ENCODE data around the gene PDCD2L. TPM values are rescaled to one million over a fixed set of nuclear protein-coding genes. Genes with fewer than 3 reads are reported as not detected.

PDCD2L gene
- total RNA-seq, 6 experiments from 2014 or later = 8.8 to 13.3 (median 12.0) TPM

DNA sequence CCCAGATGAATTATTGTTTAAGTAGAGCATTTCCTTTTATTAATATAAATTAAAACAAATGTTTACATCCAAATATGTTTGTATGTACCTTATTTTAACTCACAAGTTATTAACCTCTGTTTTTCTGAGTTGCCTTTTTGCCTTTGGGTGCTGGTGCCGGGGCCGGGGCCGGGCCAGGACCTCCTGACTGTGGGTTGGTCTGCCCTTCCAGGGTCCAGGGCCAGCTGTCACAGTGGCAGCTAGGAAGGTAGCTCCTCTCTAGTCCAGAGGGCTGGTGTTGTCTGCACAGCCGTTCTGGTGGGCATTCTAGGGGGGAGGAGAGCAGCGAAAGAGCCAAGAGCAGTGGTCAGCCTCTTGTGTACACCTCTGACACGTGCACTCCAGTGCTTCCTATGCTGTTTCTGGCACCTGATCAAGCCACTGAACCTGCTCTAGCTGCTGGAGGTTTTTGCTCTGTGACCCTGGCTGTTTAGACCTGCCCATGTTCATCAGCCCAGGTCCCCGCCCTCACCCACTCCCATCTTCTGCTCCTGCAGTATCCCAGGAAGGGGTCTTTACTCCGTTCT is 22.0 kb downstream of the PDCD2L start:
- H3K27ac Mint-ChIP-seq = no peak overlapping the region
- H3K4me3 Mint-ChIP-seq = no peak overlapping the region
- H3K4me1 Mint-ChIP-seq (ENCODE audit: low read depth) = peaks cover 24% of the 10 kb centered on the region
- DNase-seq = no peak
- no peaks in the 10 kb centered on the region for H3K27me3 Mint-ChIP-seq (ENCODE audit: insufficient read depth)
- no peaks in the 10 kb centered on the region for H3K9me3 Mint-ChIP-seq
- H3K36me3 Mint-ChIP-seq (ENCODE audit: low read depth) = peaks cover 5% of the 10 kb centered on the region; the same call in 1 of the 2 replicates
- TF ChIP-seq, protein P1, sequence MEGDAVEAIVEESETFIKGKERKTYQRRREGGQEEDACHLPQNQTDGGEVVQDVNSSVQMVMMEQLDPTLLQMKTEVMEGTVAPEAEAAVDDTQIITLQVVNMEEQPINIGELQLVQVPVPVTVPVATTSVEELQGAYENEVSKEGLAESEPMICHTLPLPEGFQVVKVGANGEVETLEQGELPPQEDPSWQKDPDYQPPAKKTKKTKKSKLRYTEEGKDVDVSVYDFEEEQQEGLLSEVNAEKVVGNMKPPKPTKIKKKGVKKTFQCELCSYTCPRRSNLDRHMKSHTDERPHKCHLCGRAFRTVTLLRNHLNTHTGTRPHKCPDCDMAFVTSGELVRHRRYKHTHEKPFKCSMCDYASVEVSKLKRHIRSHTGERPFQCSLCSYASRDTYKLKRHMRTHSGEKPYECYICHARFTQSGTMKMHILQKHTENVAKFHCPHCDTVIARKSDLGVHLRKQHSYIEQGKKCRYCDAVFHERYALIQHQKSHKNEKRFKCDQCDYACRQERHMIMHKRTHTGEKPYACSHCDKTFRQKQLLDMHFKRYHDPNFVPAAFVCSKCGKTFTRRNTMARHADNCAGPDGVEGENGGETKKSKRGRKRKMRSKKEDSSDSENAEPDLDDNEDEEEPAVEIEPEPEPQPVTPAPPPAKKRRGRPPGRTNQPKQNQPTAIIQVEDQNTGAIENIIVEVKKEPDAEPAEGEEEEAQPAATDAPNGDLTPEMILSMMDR (IDR thresholded peaks at IDR 0.05) = no peak

DNA sequence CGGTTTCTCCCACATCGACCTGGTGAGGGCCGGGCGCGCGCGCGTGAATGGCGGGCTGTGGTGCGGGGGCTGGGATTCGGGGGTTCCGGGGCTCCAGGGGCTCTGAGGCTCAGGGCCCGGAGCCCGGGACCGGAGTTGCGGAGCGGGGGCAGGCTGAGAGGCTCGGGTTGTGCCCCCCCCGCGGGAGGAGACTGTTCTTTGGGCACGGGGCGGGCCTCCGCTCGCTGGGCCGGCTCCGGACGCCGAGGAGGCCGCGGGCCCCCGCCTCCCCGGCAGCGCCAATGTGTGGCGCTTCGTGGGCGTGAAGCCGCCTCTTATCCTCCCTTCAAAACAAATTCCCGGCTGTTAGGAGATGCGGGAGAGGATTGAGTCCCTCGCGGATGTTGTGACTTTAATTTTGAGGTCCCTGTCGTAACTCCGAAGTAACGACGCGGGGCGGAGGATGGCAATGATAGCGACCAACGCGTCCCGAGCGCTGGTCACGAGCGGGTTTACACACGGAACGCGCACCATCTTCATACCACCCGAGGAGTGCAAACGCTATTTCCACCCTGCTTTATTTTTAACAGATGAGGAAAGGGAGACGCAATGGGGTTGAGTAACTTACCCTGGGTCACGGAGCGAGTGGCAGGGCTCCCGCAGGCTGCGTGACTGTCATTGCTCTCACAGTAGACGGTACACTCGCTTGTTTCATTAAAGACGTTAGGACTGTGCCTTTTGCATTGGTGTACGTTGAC is 24.5 kb downstream of the PDCD2L start:
- peak overlapping the region; percentile 100 for H3K4me3 Mint-ChIP-seq
- no peaks in the 10 kb centered on the region for H3K27me3 Mint-ChIP-seq (ENCODE audit: insufficient read depth)
- H3K9me3 Mint-ChIP-seq = no peaks in the 10 kb centered on the region
- peaks cover 17% of the 10 kb centered on the region for H3K36me3 Mint-ChIP-seq (ENCODE audit: low read depth)
- peak; percentile 5 for DNase-seq
- TF ChIP-seq, protein P1 (IDR thresholded peaks at IDR 0.05) = no peak
- peaks cover 35% of the 10 kb centered on the region for H3K4me1 Mint-ChIP-seq (ENCODE audit: low read depth)
- peak overlapping the region; percentile 92 for H3K27ac Mint-ChIP-seq

DNA sequence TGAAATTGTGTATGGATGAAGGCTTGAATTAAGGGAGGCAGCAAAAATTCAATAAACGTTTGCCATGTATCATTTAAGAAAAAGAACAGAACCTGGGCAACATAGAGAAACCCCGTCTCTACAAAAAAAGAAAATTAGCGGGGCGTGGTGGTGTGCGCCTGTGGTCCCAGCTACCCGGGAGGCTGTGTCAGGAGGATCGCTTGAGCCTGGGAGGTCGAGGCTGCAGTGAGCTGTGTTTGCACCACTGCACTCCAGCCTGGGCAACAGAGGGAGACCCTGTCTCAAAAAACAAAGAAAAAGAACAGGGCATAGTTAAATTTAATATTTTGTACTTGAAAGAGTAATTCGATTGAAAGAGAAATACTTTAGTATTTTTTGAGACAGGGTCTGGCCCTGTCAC is 25.4 kb downstream of the PDCD2L start:
- peaks cover 35% of the 10 kb centered on the region for H3K4me1 Mint-ChIP-seq (ENCODE audit: low read depth)

DNA sequence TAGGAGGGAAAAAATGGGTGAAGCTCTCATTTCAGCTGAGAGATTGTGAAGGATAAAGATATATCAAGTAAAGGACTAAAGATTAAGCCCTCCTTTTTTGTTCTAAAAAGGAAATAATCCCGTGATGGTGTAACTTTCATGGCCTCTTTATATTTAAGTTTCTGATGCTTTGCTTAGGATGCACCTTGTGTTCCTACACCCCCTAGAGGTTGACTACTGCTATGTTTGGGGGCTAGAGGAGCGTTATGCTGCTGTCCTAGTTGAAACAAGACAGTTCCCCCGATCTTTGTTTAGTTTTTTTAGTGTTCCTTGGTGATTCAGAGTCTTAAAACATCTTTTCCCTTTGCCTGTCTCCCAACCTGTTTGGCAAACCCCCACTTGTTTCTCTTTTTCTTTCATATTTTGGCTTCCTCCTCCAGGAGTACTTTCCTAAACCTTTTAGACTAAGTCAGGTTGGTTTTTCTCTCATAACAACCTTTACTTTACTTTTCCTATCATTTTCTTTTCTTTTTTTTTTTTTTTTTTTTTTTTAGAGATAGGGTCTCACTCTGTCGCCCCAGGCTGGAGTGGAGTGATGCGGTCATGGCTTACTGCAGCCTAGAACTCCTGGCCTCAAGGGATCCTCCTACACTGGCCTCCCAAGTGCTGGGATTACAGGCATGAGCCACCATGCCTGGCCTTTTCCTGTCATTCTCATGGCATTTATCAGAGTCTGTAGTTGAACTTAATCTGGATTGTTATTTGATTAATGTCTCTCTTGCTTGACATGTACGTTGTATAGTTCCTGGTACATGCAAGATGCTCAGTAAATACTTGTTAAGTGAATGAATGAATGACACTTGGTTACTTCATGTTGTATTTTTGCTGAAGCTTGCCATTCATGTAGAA is 26.8 kb downstream of the PDCD2L start:
- peak overlapping the region; percentile 100 for H3K4me3 Mint-ChIP-seq
- peaks cover 26% of the 10 kb centered on the region for H3K36me3 Mint-ChIP-seq (ENCODE audit: low read depth)
- H3K27me3 Mint-ChIP-seq (ENCODE audit: insufficient read depth) = no peaks in the 10 kb centered on the region
- TF ChIP-seq, protein P1 (IDR thresholded peaks at IDR 0.05) = peak; percentile 79
- DNase-seq = peak; percentile 58
- no peaks in the 10 kb centered on the region for H3K9me3 Mint-ChIP-seq
- H3K27ac Mint-ChIP-seq = peak overlapping the region; percentile 65
- peaks cover 35% of the 10 kb centered on the region for H3K4me1 Mint-ChIP-seq (ENCODE audit: low read depth)

More for the DNA sequence above, 25.4 kb downstream of the PDCD2L start:
- Mint-ChIP-seq H3K27ac (peak overlapping the region; percentile 92), H3K4me3 (peak overlapping the region; percentile 100), H3K27me3 (ENCODE audit: insufficient read depth) (no peaks in the 10 kb centered on the region), H3K9me3 (no peaks in the 10 kb centered on the region), H3K36me3 (ENCODE audit: low read depth) (peaks cover 23% of the 10 kb centered on the region)
- no peak for DNase-seq
- TF ChIP-seq, protein P1 (IDR thresholded peaks at IDR 0.05) = no peak

DNA sequence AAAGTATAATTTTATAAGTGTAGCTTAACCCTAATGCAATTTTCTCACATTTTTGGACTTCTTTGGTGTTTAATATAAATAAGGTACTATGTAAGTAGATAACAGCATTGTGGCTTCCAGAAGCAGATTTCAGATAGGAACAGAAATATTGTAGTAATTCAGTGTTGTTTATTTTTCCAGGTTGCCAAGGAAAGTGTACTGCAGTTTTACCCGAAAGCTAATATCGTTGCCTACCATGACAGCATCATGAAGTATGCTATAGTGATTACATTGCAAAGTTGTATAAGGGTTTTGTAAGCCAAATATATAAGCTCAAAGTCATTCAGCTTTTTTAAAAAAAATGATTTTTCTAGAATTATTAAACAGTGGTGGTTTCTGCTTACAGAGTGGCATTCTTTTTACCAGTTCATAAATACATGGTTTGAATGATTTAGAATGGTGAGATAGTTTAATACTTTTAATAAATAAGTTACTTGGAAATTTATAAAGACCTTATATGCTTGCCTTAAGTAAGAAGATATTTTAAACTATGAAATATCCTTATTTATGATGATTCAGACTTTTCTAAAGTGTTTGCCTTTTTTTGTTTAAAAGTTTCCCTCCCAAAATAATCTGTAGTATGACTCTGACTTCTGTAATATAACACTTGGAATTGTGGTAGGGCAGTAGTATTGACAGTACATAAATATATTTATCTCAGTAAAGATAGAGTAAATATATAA is 27.6 kb downstream of the PDCD2L start:
- H3K9me3 Mint-ChIP-seq = no peaks in the 10 kb centered on the region
- TF ChIP-seq, protein P1 (IDR thresholded peaks at IDR 0.05) = no peak
- no peak overlapping the region for H3K4me3 Mint-ChIP-seq
- H3K36me3 Mint-ChIP-seq (ENCODE audit: low read depth) = peaks cover 26% of the 10 kb centered on the region
- peak overlapping the region; percentile 65; the same call in 1 of the 2 replicates for H3K27ac Mint-ChIP-seq
- peaks cover 35% of the 10 kb centered on the region for H3K4me1 Mint-ChIP-seq (ENCODE audit: low read depth)
- DNase-seq = no peak
- no peaks in the 10 kb centered on the region for H3K27me3 Mint-ChIP-seq (ENCODE audit: insufficient read depth)
